Erythroblast (primary cell): ENCODE data around the gene WDFY2.

Source experiments
- GATA1 ChIP-seq: IDR thresholded peaks from 2 replicates; pipeline ENCODE4 v1.6.1; 2011; ENCODE audit warnings: low read depth, mild to moderate bottlenecking, control low read depth, low read length, moderate library complexity
- POLR2A ChIP-seq: IDR thresholded peaks from 2 replicates; pipeline ENCODE4 v1.6.1; 2011; ENCODE audit warnings: mild to moderate bottlenecking, low read length

- no peak for TF ChIP-seq POLR2A
- TF ChIP-seq GATA1: no peak
Observed at GRCh38 chr13:51768976-51769375, 184.7 kb downstream of the WDFY2 start.
